NCI-H460 (cell line): Measurements from ENCODE around the gene GAREM1. TPM values are rescaled to one million over a fixed set of nuclear protein-coding genes. Genes with fewer than 3 reads are reported as not detected.
"Not testable (repeated sequence)": the region's sequence is repeated elsewhere in the genome, so short reads cannot be mapped to it uniquely, and the experiment has no call there.

ENCODE experiments used
- DNase-seq: peaks from one replicate; pipeline ENCODE4 v3.0.0-alpha.2; 2016; ENCODE audit warnings: low read depth; ENCODE audit errors: extremely low read depth
- total RNA-seq: library from RNA; depleted of rRNA; stranded (reverse); fragments of >200 nt; shearing (Covaris generic); gene quantifications from 2 replicates; pipeline ENCODE4 v1.2.3, GENCODE V29; 2014

Gene GAREM1
- total RNA-seq, 1 experiment from 2014 or later: 9.5 TPM

- peak; percentile 75 for DNase-seq
Measured at GRCh38 chr18:32372381-32373061, 98.2 kb downstream of the GAREM1 start.

- no peak for DNase-seq
Measured at GRCh38 chr18:32372047-32372380, 98.7 kb downstream of the GAREM1 start.

- no peak for DNase-seq
Measured at GRCh38 chr18:32371384-32371783, 99.3 kb downstream of the GAREM1 start.

- DNase-seq: no peak
Measured at GRCh38 chr18:32368991-32369390, 101.7 kb downstream of the GAREM1 start.

- no peak for DNase-seq
Measured at GRCh38 chr18:32368170-32368569, 102.5 kb downstream of the GAREM1 start.

- no peak for DNase-seq
Measured at GRCh38 chr18:32366586-32367538, 103.8 kb downstream of the GAREM1 start.

- DNase-seq: no peak
Measured at GRCh38 chr18:32362484-32362883, 108.2 kb downstream of the GAREM1 start.

GRCh38 chr18:32360682-32361345, 109.9 kb downstream of the GAREM1 start:
- no peak for DNase-seq

GRCh38 chr18:32358529-32358928, 112.2 kb downstream of the GAREM1 start:
- DNase-seq: no peak

- no peak for DNase-seq
Measured at GRCh38 chr18:32358075-32358474, 112.6 kb downstream of the GAREM1 start.

- no peak for DNase-seq
Measured at GRCh38 chr18:32355896-32356295, 114.8 kb downstream of the GAREM1 start.

GRCh38 chr18:32354518-32354917, 116.2 kb downstream of the GAREM1 start:
- no peak for DNase-seq

- no peak for DNase-seq
Measured at GRCh38 chr18:32353257-32353656, 117.4 kb downstream of the GAREM1 start.

GRCh38 chr18:32351032-32351431, 119.7 kb downstream of the GAREM1 start:
- DNase-seq: no peak

GRCh38 chr18:32349728-32350395, 120.8 kb downstream of the GAREM1 start:
- DNase-seq: peak; percentile 77

GRCh38 chr18:32346671-32347070, 124.0 kb downstream of the GAREM1 start:
- DNase-seq: no peak

- no peak for DNase-seq
Measured at GRCh38 chr18:32343634-32344033, 127.0 kb downstream of the GAREM1 start.

GRCh38 chr18:32341112-32341511, 129.6 kb downstream of the GAREM1 start:
- not testable (repeated sequence) for DNase-seq

- no peak for DNase-seq
Measured at GRCh38 chr18:32339045-32339444, 131.6 kb downstream of the GAREM1 start.

- DNase-seq: no peak
Measured at GRCh38 chr18:32337821-32338220, 132.9 kb downstream of the GAREM1 start.

- DNase-seq: no peak
Measured at GRCh38 chr18:32337347-32337746, 133.3 kb downstream of the GAREM1 start.
